Mesenchymal stem cell (in vitro differentiated cells and primary cell): Measurements from ENCODE around the gene PTGIR.

Experiments used
- DNase-seq: peaks from one replicate; pipeline ENCODE4 v3.0.0-alpha.2; 2013
- H2AFZ ChIP-seq: one replicate; pipeline ENCODE4 v1.6.1; 2013; ENCODE audit warnings: low read depth, mild to moderate bottlenecking, control low read depth, inconsistent platforms, low read length, moderate library complexity
- H2AK5ac ChIP-seq: 2 replicates; pipeline ENCODE4 v1.6.1; 2013; ENCODE audit warnings: low read length, moderate library complexity, mild to moderate bottlenecking, inconsistent platforms; ENCODE audit not compliant: severe bottlenecking
- H2BK120ac ChIP-seq: one replicate; pipeline ENCODE4 v1.6.1; 2013; ENCODE audit warnings: low read depth, mild to moderate bottlenecking, inconsistent platforms, low read length, moderate library complexity
- H2BK12ac ChIP-seq, 2 experiments: one replicate each; pipeline ENCODE4 v1.6.1; 2013; ENCODE audit warnings: inconsistent platforms in 2 of 2, low read length in 2 of 2, mild to moderate bottlenecking in 2 of 2, moderate library complexity in 2 of 2, control low read depth in 1 of 2
- H2BK15ac ChIP-seq: one replicate; pipeline ENCODE4 v1.6.1; 2013; ENCODE audit warnings: mild to moderate bottlenecking, low read depth, inconsistent platforms; ENCODE audit not compliant: poor library complexity, severe bottlenecking
- H2BK5ac ChIP-seq: 2 replicates; pipeline ENCODE4 v1.6.1; 2013; ENCODE audit warnings: low read depth, mild to moderate bottlenecking, low read length, control low read depth, inconsistent platforms; ENCODE audit not compliant: poor library complexity, severe bottlenecking
- H3K14ac ChIP-seq, 2 experiments: one replicate each; pipeline ENCODE4 v1.6.1; 2013; ENCODE audit warnings: inconsistent platforms in 2 of 2, low read length in 2 of 2, control low read depth in 1 of 2, mild to moderate bottlenecking in 1 of 2, moderate library complexity in 1 of 2
- H3K18ac ChIP-seq, 2 experiments: one replicate each; pipeline ENCODE4 v1.6.1; 2013; ENCODE audit warnings: inconsistent platforms in 2 of 2, low read length in 2 of 2, control low read depth in 1 of 2, low read depth in 1 of 2, mild to moderate bottlenecking in 1 of 2
- H3K23ac ChIP-seq, 2 experiments: one replicate each; pipeline ENCODE4 v1.6.1; 2013; ENCODE audit warnings: inconsistent platforms in 2 of 2, low read length in 2 of 2, mild to moderate bottlenecking in 2 of 2, moderate library complexity in 2 of 2, control low read depth in 1 of 2
- H3K27ac ChIP-seq: 2 replicates; pipeline ENCODE4 v1.5.1; 2013; ENCODE audit warnings: mild to moderate bottlenecking, moderate library complexity, low read length, control low read depth, inconsistent platforms; ENCODE audit not compliant: poor library complexity, severe bottlenecking
- H3K27me3 ChIP-seq, 2 experiments: 2 replicates each; pipeline versions ENCODE4 v1.6.1 to v1.7.0; 2013; ENCODE audit warnings: low read length in 2 of 2, mild to moderate bottlenecking in 2 of 2, moderate library complexity in 2 of 2, control low read depth in 1 of 2, inconsistent platforms in 1 of 2; ENCODE audit not compliant: control insufficient read depth in 1 of 2, insufficient read depth in 1 of 2
- H3K36me3 ChIP-seq, 2 experiments: 2 replicates each; pipeline versions ENCODE4 v1.6.1 to v1.7.0; 2013; ENCODE audit warnings: low read length in 2 of 2, control low read depth in 1 of 2, inconsistent platforms in 1 of 2, low read depth in 1 of 2, mild to moderate bottlenecking in 1 of 2; ENCODE audit not compliant: insufficient read depth in 2 of 2, control insufficient read depth in 1 of 2
- H3K4ac ChIP-seq, 2 experiments: one replicate each; pipeline ENCODE4 v1.6.1; 2013; ENCODE audit warnings: inconsistent platforms in 2 of 2, low read length in 2 of 2, mild to moderate bottlenecking in 2 of 2, moderate library complexity in 2 of 2, control low read depth in 1 of 2, low read depth in 1 of 2
- H3K4me1 ChIP-seq: 2 replicates; pipeline ENCODE4 v1.6.1; 2013; ENCODE audit warnings: low read depth, low read length, control low read depth; ENCODE audit not compliant: control insufficient read depth, insufficient read depth
- H3K4me2 ChIP-seq: 2 replicates; pipeline ENCODE4 v1.6.1; 2013; ENCODE audit warnings: low read length, mild to moderate bottlenecking, inconsistent platforms; ENCODE audit not compliant: poor library complexity, severe bottlenecking
- H3K4me3 ChIP-seq, 2 experiments: 2 replicates each; pipeline versions ENCODE4 v1.5.1 to v1.7.0; 2013; ENCODE audit warnings: low read length in 2 of 2, mild to moderate bottlenecking in 2 of 2, control low read depth in 1 of 2, low read depth in 1 of 2; ENCODE audit not compliant: insufficient read depth in 1 of 2
- H3K79me1 ChIP-seq: replicated peaks from 2 replicates; pipeline ENCODE4 v1.6.1; 2013; ENCODE audit warnings: mild to moderate bottlenecking, control low read depth, low read length, inconsistent platforms; ENCODE audit not compliant: poor library complexity, severe bottlenecking
- H3K9ac ChIP-seq: 2 replicates; pipeline ENCODE4 v1.7.0; 2013; ENCODE audit warnings: mild to moderate bottlenecking, low read length, moderate library complexity
- H3K9me3 ChIP-seq: 2 replicates; pipeline ENCODE4 v1.7.0; 2013; ENCODE audit warnings: mild to moderate bottlenecking, low read length; ENCODE audit not compliant: control insufficient read depth
- H4K8ac ChIP-seq: one replicate; pipeline ENCODE4 v1.6.1; 2013; ENCODE audit warnings: inconsistent platforms, mild to moderate bottlenecking, low read length, moderate library complexity
- H4K91ac ChIP-seq: one replicate; pipeline ENCODE4 v1.6.1; 2013; ENCODE audit warnings: mild to moderate bottlenecking, low read length, inconsistent platforms
- WGBS: methylation state at CpG from one replicate; pipeline ENCODE4 v1.1.7; 2013; ENCODE audit warnings: mixed read lengths; 5-methylcytosine and 5-hydroxymethylcytosine counted together

PTGIR gene

DNA sequence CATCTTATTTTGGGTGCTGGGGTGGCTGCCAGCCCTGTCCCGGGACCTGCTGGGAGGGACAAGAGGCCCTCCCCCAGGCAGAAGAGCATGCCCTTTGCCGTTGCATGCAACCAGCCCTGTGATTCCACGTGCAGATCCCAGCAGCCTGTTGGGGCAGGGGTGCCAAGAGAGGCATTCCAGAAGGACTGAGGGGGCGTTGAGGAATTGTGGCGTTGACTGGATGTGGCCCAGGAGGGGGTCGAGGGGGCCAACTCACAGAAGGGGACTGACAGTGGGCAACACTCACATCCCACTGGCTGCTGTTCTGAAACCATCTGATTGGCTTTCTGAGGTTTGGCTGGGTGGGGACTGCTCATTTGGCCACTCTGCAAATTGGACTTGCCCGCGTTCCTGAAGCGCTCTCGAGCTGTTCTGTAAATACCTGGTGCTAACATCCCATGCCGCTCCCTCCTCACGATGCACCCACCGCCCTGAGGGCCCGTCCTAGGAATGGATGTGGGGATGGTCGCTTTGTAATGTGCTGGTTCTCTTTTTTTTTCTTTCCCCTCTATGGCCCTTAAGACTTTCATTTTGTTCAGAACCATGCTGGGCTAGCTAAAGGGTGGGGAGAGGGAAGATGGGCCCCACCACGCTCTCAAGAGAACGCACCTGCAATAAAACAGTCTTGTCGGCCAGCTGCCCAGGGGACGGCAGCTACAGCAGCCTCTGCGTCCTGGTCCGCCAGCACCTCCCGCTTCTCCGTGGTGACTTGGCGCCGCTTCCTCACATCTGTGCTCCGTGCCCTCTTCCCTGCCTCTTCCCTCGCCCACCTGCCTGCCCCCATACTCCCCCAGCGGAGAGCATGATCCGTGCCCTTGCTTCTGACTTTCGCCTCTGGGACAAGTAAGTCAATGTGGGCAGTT is 15.1 kb downstream of the PTGIR start:
- H3K23ac ChIP-seq, result no peak overlapping the region
- no peak overlapping the region for H3K14ac ChIP-seq
- H3K4me2 ChIP-seq, result no peak overlapping the region
- H4K8ac ChIP-seq, result no peak overlapping the region
- no peaks in the 10 kb centered on the region for H3K27me3 ChIP-seq
- H2BK15ac ChIP-seq, result no peak overlapping the region
- no peak overlapping the region for H2AK5ac ChIP-seq
- no peak overlapping the region for H4K91ac ChIP-seq
- no peak overlapping the region for H2BK5ac ChIP-seq
- peaks cover 34% of the 10 kb centered on the region for H3K79me1 ChIP-seq
- no peak overlapping the region for H3K27ac ChIP-seq
- H3K18ac ChIP-seq, result no peak overlapping the region
- no peaks in the 10 kb centered on the region for H3K9me3 ChIP-seq
- WGBS, result 92% methylated on average over 25 of the region's 30 CpGs
- no peak overlapping the region for H3K4ac ChIP-seq
- H3K36me3 ChIP-seq, result peaks cover 56 to 64% of the 10 kb centered on the region in 2 experiments
- no peak overlapping the region for H2BK12ac ChIP-seq
- H3K4me1 ChIP-seq, result peaks cover 2% of the 10 kb centered on the region
- DNase-seq, result no peak
- no peak overlapping the region for H2AFZ ChIP-seq
- H3K4me3 ChIP-seq, result no peak overlapping the region
- no peak overlapping the region for H2BK120ac ChIP-seq
- H3K9ac ChIP-seq, result no peak overlapping the region

DNA sequence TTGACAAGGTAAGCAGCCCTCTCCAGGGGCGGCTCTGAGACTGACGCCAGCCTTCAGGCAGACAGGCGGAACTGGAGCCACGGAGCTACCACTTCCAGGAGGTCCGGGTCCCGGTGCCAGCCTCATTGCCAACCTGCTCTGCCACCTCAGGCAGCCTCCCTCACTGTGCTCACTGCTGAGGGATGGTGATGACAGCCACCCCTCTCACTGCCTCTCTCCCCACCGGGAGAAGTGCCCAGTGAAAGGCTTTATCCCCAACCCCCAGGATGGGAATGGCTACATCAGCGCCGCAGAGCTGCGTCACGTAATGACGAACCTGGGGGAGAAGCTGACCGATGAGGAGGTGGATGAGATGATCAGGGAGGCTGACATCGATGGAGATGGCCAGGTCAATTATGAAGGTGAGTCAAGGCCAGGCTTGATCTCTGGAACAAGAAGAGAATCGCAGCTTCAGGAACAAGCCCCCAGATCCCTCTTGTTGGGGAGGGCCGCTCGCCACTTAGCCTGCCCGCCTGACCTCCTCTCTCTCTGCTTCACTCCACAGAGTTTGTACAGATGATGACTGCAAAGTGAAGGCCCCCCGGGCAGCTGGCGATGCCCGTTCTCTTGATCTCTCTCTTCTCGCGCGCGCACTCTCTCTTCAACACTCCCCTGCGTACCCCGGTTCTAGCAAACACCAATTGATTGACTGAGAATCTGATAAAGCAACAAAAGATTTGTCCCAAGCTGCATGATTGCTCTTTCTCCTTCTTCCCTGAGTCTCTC is 16.1 kb downstream of the PTGIR start:
- Histone ChIP-seq H4K91ac (no peak overlapping the region), H3K9ac (no peak overlapping the region), H3K27me3 (no peaks in the 10 kb centered on the region), H3K4ac (no peak overlapping the region), H3K23ac (no peak overlapping the region), H2BK12ac (no peak overlapping the region), H3K36me3 (peaks cover 56 to 67% of the 10 kb centered on the region in 2 experiments), H3K4me3 (no peak overlapping the region), H3K79me1 (peaks cover 34% of the 10 kb centered on the region), H3K4me2 (no peak overlapping the region), H2BK120ac (no peak overlapping the region), H3K18ac (no peak overlapping the region), H2BK15ac (no peak overlapping the region), H4K8ac (no peak overlapping the region), H3K9me3 (no peaks in the 10 kb centered on the region), H3K14ac (no peak overlapping the region), H2BK5ac (no peak overlapping the region), H3K4me1 (peaks cover 7% of the 10 kb centered on the region), H2AK5ac (no peak overlapping the region), H2AFZ (no peak overlapping the region), H3K27ac (no peak overlapping the region)
- no peak for DNase-seq
- WGBS, result 96% methylated on average over 27 of the region's 27 CpGs

DNA sequence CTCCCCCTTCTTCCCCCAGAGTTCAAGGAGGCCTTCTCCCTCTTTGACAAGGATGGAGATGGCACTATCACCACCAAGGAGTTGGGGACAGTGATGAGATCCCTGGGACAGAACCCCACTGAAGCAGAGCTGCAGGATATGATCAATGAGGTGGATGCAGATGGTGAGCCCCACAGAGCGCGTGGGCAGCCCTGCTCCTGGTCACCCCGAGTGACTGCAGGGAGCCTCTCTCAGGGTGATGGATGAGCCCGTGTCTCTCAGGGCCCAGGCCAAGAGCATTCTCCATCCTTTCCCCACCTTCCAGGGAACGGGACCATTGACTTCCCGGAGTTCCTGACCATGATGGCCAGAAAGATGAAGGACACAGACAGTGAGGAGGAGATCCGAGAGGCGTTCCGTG is 16.7 kb downstream of the PTGIR start:
- DNase-seq, result no peak
- H4K91ac ChIP-seq, result no peak overlapping the region
- H2BK12ac ChIP-seq, result no peak overlapping the region
- no peak overlapping the region for H3K9ac ChIP-seq
- no peak overlapping the region for H2BK15ac ChIP-seq
- H2AFZ ChIP-seq, result no peak overlapping the region
- H3K14ac ChIP-seq, result no peak overlapping the region
- peaks cover 11% of the 10 kb centered on the region for H3K4me1 ChIP-seq
- H2BK5ac ChIP-seq, result no peak overlapping the region
- H3K9me3 ChIP-seq, result no peaks in the 10 kb centered on the region
- no peak overlapping the region for H4K8ac ChIP-seq
- no peak overlapping the region for H3K4me3 ChIP-seq
- H3K27ac ChIP-seq, result no peak overlapping the region
- no peak overlapping the region for H3K23ac ChIP-seq
- H3K36me3 ChIP-seq, result peaks cover 56 to 70% of the 10 kb centered on the region in 2 experiments
- no peak overlapping the region for H3K4ac ChIP-seq
- peaks cover 34% of the 10 kb centered on the region for H3K79me1 ChIP-seq
- 96% methylated on average over 9 of the region's 9 CpGs for WGBS
- no peak overlapping the region for H2AK5ac ChIP-seq
- H3K27me3 ChIP-seq, result no peaks in the 10 kb centered on the region
- no peak overlapping the region for H3K4me2 ChIP-seq
- H3K18ac ChIP-seq, result no peak overlapping the region
- H2BK120ac ChIP-seq, result no peak overlapping the region

DNA sequence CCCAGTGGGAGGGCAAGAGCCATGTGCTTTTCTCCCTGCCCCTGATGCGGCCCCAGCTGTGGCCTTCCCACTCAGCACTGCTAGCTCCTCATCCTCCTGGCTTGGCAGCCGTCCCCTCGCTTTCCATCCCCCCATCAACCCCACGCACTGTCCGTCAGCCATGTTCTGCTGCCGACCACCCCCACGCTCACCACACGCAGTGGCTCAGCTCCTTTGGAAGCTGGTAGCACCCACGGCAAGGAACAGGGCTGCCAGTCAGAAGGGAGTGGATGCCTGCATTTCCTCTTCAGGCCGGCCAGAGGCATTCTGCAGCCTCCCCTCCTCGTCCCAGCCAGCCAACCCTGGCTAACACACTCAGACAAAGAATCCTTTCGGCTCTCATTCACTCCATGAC is 17.4 kb downstream of the PTGIR start:
- Histone ChIP-seq H4K8ac (no peak overlapping the region), H3K4me2 (no peak overlapping the region), H2BK5ac (no peak overlapping the region), H2BK12ac (no peak overlapping the region), H3K79me1 (peaks cover 34% of the 10 kb centered on the region), H2BK15ac (no peak overlapping the region), H2BK120ac (no peak overlapping the region), H3K18ac (no peak overlapping the region), H3K23ac (no peak overlapping the region), H3K9ac (no peak overlapping the region), H3K4me3 (no peak overlapping the region), H2AFZ (no peak overlapping the region), H3K36me3 (peaks cover 56 to 70% of the 10 kb centered on the region in 2 experiments), H3K14ac (no peak overlapping the region), H3K27me3 (no peaks in the 10 kb centered on the region), H2AK5ac (no peak overlapping the region), H3K27ac (no peak overlapping the region), H4K91ac (no peak overlapping the region), H3K9me3 (no peaks in the 10 kb centered on the region), H3K4me1 (peaks cover 19% of the 10 kb centered on the region), H3K4ac (no peak overlapping the region)
- DNase-seq, result no peak
- 98% methylated on average over 12 of the region's 12 CpGs for WGBS
